Measurements from ENCODE around the gene EML6.

- TF ChIP-seq, protein P1, sequence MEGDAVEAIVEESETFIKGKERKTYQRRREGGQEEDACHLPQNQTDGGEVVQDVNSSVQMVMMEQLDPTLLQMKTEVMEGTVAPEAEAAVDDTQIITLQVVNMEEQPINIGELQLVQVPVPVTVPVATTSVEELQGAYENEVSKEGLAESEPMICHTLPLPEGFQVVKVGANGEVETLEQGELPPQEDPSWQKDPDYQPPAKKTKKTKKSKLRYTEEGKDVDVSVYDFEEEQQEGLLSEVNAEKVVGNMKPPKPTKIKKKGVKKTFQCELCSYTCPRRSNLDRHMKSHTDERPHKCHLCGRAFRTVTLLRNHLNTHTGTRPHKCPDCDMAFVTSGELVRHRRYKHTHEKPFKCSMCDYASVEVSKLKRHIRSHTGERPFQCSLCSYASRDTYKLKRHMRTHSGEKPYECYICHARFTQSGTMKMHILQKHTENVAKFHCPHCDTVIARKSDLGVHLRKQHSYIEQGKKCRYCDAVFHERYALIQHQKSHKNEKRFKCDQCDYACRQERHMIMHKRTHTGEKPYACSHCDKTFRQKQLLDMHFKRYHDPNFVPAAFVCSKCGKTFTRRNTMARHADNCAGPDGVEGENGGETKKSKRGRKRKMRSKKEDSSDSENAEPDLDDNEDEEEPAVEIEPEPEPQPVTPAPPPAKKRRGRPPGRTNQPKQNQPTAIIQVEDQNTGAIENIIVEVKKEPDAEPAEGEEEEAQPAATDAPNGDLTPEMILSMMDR (conservative IDR thresholded peaks at IDR 0.05; ENCODE audit: low read length): no peak
- no peak for TF ChIP-seq EZH2phosphoT487 (IDR thresholded peaks at IDR 0.05; ENCODE audit: borderline replicate concordance)
Measured at GRCh38 chr2:54964271-54964670, 240.8 kb downstream of the EML6 start.
